ENCODE results near the gene CFAP77. TPM values are rescaled to one million over a fixed set of nuclear protein-coding genes. Genes with fewer than 3 reads are reported as not detected.

The CFAP77 gene
- total and polyA plus RNA-seq, 2 of the 13 experiments (the other 11 are each of a cell fraction or from before 2014, with no cell fraction given): not detected

DNA sequence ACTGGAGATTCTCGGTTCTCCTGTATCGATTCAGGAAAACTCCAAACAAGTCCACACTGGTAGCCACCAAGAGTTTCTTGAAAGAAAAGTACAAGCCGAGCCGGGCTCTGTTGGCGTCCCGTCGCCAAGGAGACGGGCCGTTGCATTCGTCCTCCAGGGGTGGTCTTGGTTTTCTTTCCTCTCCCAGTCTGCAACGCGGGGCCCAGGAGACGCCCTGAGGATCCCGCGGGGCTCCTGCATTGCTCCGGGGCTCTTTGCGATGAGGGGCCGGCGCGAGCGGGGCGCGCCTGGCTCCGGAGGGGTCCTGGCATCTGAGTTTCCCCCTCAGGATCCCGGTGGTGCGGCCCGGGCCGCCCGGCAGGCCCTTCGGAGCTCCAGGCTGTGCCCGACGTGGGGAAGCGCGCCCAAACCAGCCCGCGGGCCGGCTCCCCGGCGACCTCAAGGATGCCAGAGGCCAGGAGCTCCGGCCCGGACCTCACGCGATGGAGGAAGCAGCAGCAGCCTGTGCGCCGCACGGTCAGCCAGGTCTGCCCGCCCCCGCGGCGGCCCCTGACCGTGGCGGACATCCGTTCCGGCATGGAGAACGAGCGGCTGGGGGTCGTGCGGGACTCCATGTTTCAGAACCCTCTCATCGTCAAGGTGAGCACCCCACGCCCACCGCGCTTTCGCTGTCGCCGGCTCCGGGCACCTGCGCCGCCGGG, at the start of gene CFAP77 (continued):
- TF ChIP-seq ATF7 (IDR thresholded peaks at IDR 0.05) (peak; percentile 65), ATF7 (CRISPR knock-in tag; IDR thresholded peaks at IDR 0.05) (no peak), FOXK2 (IDR thresholded peaks at IDR 0.05) (peak; percentile 95), BHLHE40 (IDR thresholded peaks at IDR 0.05; ENCODE audit: low read length) (peak; percentile 84), HIVEP1 (CRISPR knock-in tag; IDR thresholded peaks at IDR 0.05) (peak; percentile 21; the same call in 1 of the 2 replicates), SAP130 (CRISPR knock-in tag; IDR thresholded peaks at IDR 0.05; ENCODE audit: low read depth) (peak; percentile 35; the same call in 1 of the 2 replicates), ZNF572 (CRISPR knock-in tag; IDR thresholded peaks at IDR 0.05) (no peak), ZBTB8A (CRISPR knock-in tag; IDR thresholded peaks at IDR 0.05; ENCODE audit: borderline replicate concordance, low read depth) (no peak), SIN3A (IDR thresholded peaks at IDR 0.05; ENCODE audit: borderline replicate concordance, low read depth, low read length) (peak; percentile 34; the same call in 1 of the 2 replicates), TMF1 (CRISPR knock-in tag; IDR thresholded peaks at IDR 0.05; ENCODE audit: low read depth) (no peak), HOXA3 (CRISPR knock-in tag; IDR thresholded peaks at IDR 0.05) (no peak), PAF1 (CRISPR knock-in tag; IDR thresholded peaks at IDR 0.05) (no peak), GABPB1 (CRISPR knock-in tag; IDR thresholded peaks at IDR 0.05) (peak; percentile 40; the same call in 1 of the 2 replicates), ZNF776 (CRISPR knock-in tag; IDR thresholded peaks at IDR 0.05) (0 out of 2 replicates have a peak, but pooled peaks have one; percentile 17), ZNF788 (CRISPR knock-in tag; IDR thresholded peaks at IDR 0.05; ENCODE audit: borderline replicate concordance) (no peak), RFX1 (IDR thresholded peaks at IDR 0.05) (peak; percentile 89), ZNF629 (CRISPR knock-in tag; conservative IDR thresholded peaks at IDR 0.05) (no peak), SRSF9 (IDR thresholded peaks at IDR 0.05; ENCODE audit: borderline replicate concordance, insufficient read depth, low read depth, low read length, poor library complexity, severe bottlenecking) (no peak)
- TF ChIP-seq, protein P1, sequence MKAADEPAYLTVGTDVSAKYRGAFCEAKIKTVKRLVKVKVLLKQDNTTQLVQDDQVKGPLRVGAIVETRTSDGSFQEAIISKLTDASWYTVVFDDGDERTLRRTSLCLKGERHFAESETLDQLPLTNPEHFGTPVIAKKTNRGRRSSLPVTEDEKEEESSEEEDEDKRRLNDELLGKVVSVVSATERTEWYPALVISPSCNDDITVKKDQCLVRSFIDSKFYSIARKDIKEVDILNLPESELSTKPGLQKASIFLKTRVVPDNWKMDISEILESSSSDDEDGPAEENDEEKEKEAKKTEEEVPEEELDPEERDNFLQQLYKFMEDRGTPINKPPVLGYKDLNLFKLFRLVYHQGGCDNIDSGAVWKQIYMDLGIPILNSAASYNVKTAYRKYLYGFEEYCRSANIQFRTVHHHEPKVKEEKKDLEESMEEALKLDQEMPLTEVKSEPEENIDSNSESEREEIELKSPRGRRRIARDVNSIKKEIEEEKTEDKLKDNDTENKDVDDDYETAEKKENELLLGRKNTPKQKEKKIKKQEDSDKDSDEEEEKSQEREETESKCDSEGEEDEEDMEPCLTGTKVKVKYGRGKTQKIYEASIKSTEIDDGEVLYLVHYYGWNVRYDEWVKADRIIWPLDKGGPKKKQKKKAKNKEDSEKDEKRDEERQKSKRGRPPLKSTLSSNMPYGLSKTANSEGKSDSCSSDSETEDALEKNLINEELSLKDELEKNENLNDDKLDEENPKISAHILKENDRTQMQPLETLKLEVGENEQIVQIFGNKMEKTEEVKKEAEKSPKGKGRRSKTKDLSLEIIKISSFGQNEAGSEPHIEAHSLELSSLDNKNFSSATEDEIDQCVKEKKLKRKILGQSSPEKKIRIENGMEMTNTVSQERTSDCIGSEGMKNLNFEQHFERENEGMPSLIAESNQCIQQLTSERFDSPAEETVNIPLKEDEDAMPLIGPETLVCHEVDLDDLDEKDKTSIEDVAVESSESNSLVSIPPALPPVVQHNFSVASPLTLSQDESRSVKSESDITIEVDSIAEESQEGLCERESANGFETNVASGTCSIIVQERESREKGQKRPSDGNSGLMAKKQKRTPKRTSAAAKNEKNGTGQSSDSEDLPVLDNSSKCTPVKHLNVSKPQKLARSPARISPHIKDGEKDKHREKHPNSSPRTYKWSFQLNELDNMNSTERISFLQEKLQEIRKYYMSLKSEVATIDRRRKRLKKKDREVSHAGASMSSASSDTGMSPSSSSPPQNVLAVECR (CRISPR knock-in tag; IDR thresholded peaks at IDR 0.05; ENCODE audit: borderline replicate concordance): peak; percentile 25; the same call in 1 of the 2 replicates
- TF ChIP-seq, protein P2, sequence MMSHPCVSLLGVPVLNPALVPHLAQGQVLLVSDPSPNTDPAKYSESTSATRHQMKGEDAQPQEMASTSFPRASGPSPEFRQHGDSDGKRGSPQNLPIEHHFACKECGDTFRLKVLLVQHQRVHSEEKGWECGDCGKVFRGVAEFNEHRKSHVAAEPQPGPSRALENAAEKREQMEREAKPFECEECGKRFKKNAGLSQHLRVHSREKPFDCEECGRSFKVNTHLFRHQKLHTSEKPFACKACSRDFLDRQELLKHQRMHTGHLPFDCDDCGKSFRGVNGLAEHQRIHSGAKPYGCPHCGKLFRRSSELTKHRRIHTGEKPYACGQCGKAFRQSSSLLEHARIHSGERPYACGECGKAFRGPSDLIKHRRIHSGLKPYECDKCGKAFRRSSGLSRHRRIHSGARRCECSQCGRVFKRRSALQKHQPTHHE (CRISPR knock-in tag; IDR thresholded peaks at IDR 0.05; ENCODE audit: borderline replicate concordance): no peak
- TF ChIP-seq, protein P3, sequence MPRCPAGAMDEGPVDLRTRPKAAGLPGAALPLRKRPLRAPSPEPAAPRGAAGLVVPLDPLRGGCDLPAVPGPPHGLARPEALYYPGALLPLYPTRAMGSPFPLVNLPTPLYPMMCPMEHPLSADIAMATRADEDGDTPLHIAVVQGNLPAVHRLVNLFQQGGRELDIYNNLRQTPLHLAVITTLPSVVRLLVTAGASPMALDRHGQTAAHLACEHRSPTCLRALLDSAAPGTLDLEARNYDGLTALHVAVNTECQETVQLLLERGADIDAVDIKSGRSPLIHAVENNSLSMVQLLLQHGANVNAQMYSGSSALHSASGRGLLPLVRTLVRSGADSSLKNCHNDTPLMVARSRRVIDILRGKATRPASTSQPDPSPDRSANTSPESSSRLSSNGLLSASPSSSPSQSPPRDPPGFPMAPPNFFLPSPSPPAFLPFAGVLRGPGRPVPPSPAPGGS (CRISPR knock-in tag; IDR thresholded peaks at IDR 0.05): no peak
